HCT116 (cell line): ENCODE data around the gene SCAF8. TPM values are rescaled to one million over a fixed set of nuclear protein-coding genes. Genes with fewer than 3 reads are reported as not detected.

Experiments
- ATAC-seq: fragments of 200-7000 bp; cut with Tn5 transposase; 2 replicates; pipeline ENCODE4 v1.9.1; 2020; ENCODE audit warnings: mild to moderate bottlenecking, moderate library complexity
- BruUV-seq: library from RNA; stranded (reverse); fragments of 400-500 nt; replicated peaks from 2 replicates; lab custom pipeline; 2021; lab: Mats Ljungman, UMichigan
- CTCF ChIA-PET: fragments of 300-600 bp; sonication (Branson Sonifier 250); formaldehyde crosslinking; loops from one replicate; lab custom pipeline; 2021; ENCODE audit warnings: antibody characterized with exemption; lab: Charles Lee
- POLR2A ChIA-PET: fragments of 300-600, 350-600 bp; sonication (Branson Sonifier 250); formaldehyde crosslinking; loops from one replicate; lab custom pipeline; 2021; ENCODE audit warnings: antibody characterized with exemption; lab: Charles Lee
- RAD21 ChIA-PET, 2 experiments: fragments of 300-600 bp; sonication (Branson Sonifier 250); formaldehyde crosslinking; loops; one replicate each; lab custom pipeline; 2023; ENCODE audit warnings: low total read pairs in 2 of 2; ENCODE audit not compliant: uncharacterized antibody in 2 of 2, unreplicated experiment in 2 of 2, low non-redundant PET in 1 of 2; lab: Charles Lee
- DNase-seq: peaks from one replicate; pipeline ENCODE4 v3.0.0-alpha.2; 2010; ENCODE audit warnings: low read depth, low spot score
- H2AFZ ChIP-seq: fragments of 200-600 bp; shearing (Covaris generic), sonication (generic); 2 replicates; pipeline ENCODE4 v1.6.1; 2017; ENCODE audit warnings: low read depth, mixed run types, mixed read lengths, antibody characterized with exemption, low read length; ENCODE audit not compliant: poor library complexity, severe bottlenecking
- H3K27ac ChIP-seq: 2 replicates; pipeline ENCODE4 v1.5.1; 2012; ENCODE audit warnings: low read depth, low read length
- H3K27me3 ChIP-seq: fragments of 200-600 bp; sonication (generic); 2 replicates; pipeline ENCODE4 v1.6.1; 2016; ENCODE audit warnings: mixed run types, low read length, mixed read lengths; ENCODE audit not compliant: insufficient read depth
- H3K36me3 ChIP-seq, 2 experiments: fragments of 200-500 bp in 1 of 2; fragments of 200-600 bp in 1 of 2; sonication (Bioruptor generic) in 1 of 2; sonication (generic) in 1 of 2; 2 replicates each; pipeline versions ENCODE4 v1.5.1 to v1.6.1; 2014 to 2016; ENCODE audit warnings: low read length in 2 of 2, inconsistent platforms in 1 of 2, mixed read lengths in 1 of 2, mixed run types in 1 of 2; ENCODE audit not compliant: insufficient read depth in 2 of 2, control insufficient read depth in 1 of 2
- H3K4me1 ChIP-seq, 2 experiments: fragments of 200-600 bp in 1 of 2; sonication (generic) in 1 of 2; 2 replicates each; pipeline versions ENCODE4 v1.5.1 to v1.6.1; 2012 to 2017; ENCODE audit warnings: low read length in 2 of 2, inconsistent platforms in 1 of 2, mild to moderate bottlenecking in 1 of 2, mixed read lengths in 1 of 2, mixed run types in 1 of 2, moderate library complexity in 1 of 2; ENCODE audit not compliant: insufficient read depth in 2 of 2, control insufficient read depth in 1 of 2
- H3K4me2 ChIP-seq: fragments of 200-600 bp; sonication (generic); 2 replicates; pipeline ENCODE4 v1.6.1; 2017; ENCODE audit warnings: mixed run types, low read length, mixed read lengths
- H3K4me3 ChIP-seq, 2 experiments: fragments of 200-600 bp in 1 of 2; sonication (generic) in 1 of 2; replicated peaks in 1 of 2; 2 replicates each; pipeline ENCODE4 v1.5.1; 2011 to 2016; ENCODE audit warnings: low read length in 2 of 2, control low read depth in 1 of 2, low read depth in 1 of 2, mild to moderate bottlenecking in 1 of 2, mixed read lengths in 1 of 2, mixed run types in 1 of 2
- H3K79me2 ChIP-seq: fragments of 200-600 bp; sonication (generic); 2 replicates; pipeline ENCODE4 v1.6.1; 2017; ENCODE audit warnings: mild to moderate bottlenecking, mixed run types, low read length, moderate library complexity, mixed read lengths; ENCODE audit not compliant: insufficient read depth
- H3K9ac ChIP-seq: fragments of 200-600 bp; sonication (generic); 2 replicates; pipeline ENCODE4 v1.6.1; 2016; ENCODE audit warnings: low read length, mixed read lengths
- H3K9me2 ChIP-seq: fragments of 200-600 bp; sonication (generic), shearing (Covaris generic); 2 replicates; pipeline ENCODE4 v1.6.1; 2017; ENCODE audit warnings: mixed run types, mild to moderate bottlenecking, moderate library complexity; ENCODE audit not compliant: insufficient read depth
- H3K9me3 ChIP-seq, 2 experiments: fragments of 200-500 bp in 1 of 2; fragments of 200-600 bp in 1 of 2; sonication (Bioruptor generic) in 1 of 2; sonication (generic) in 1 of 2; 2 replicates each; pipeline ENCODE4 v1.6.1; 2014 to 2017; ENCODE audit warnings: low read length in 2 of 2, mixed read lengths in 2 of 2, inconsistent platforms in 1 of 2, low read depth in 1 of 2, mild to moderate bottlenecking in 1 of 2, mixed run types in 1 of 2, moderate library complexity in 1 of 2; ENCODE audit not compliant: control insufficient read depth in 1 of 2, insufficient read depth in 1 of 2
- H4K20me1 ChIP-seq: fragments of 200-600 bp; sonication (generic), shearing (Covaris generic); 2 replicates; pipeline ENCODE4 v1.6.1; 2017; ENCODE audit warnings: mixed run types, mild to moderate bottlenecking, moderate library complexity; ENCODE audit not compliant: insufficient read depth
- EGR1 ChIP-seq: IDR thresholded peaks from 2 replicates; pipeline ENCODE4 v1.6.1; 2012; ENCODE audit warnings: low read depth
- EZH2 ChIP-seq: fragments of 200-600 bp; sonication (generic); IDR thresholded peaks from 2 replicates; pipeline ENCODE4 v1.6.1; 2017; ENCODE audit warnings: antibody characterized with exemption, mixed run types
- EZH2phosphoT487 ChIP-seq: fragments of 200-600 bp; IDR thresholded peaks from 2 replicates; pipeline ENCODE4 v1.6.1; 2018; ENCODE audit warnings: antibody characterized with exemption, borderline replicate concordance
- SIN3A ChIP-seq: IDR thresholded peaks from 2 replicates; pipeline ENCODE4 v1.6.1; 2012; ENCODE audit warnings: low read depth
- SP1 ChIP-seq: IDR thresholded peaks from 2 replicates; pipeline ENCODE4 v1.6.1; 2012; ENCODE audit warnings: low read depth
- SRF ChIP-seq: IDR thresholded peaks from 2 replicates; pipeline ENCODE4 v1.6.1; 2012; ENCODE audit warnings: low read depth
- TCF7L2 ChIP-seq: IDR thresholded peaks from 2 replicates; pipeline ENCODE4 v1.7.0; 2011; ENCODE audit warnings: borderline replicate concordance, inconsistent platforms; ENCODE audit not compliant: insufficient read depth, insufficient read length; ENCODE audit errors: extremely low read depth
- ZNF274 ChIP-seq: fragments of 200-500 bp; sonication (Bioruptor generic); IDR thresholded peaks from 2 replicates; pipeline ENCODE4 v1.6.1; 2014; ENCODE audit warnings: mild to moderate bottlenecking, low read depth, low read length, inconsistent platforms
- intact Hi-C: fragments of 100-400 bp; cut with micrococcal nuclease; formaldehyde crosslinking; loops from 2 replicates; pipeline ENCODE4 v1.10.0; 2022
- total RNA-seq: library from RNA; stranded (reverse); gene quantifications from one replicate; pipeline ENCODE4 v1.2.1, GENCODE V29; 2021; ENCODE audit not compliant: unreplicated experiment
- TF ChIP-seq, protein P1 (sequence below): IDR thresholded peaks from 2 replicates; pipeline ENCODE4 v1.6.1; 2012
- TF ChIP-seq, protein P2 (sequence below): IDR thresholded peaks from 2 replicates; pipeline ENCODE4 v1.6.1; 2012; ENCODE audit warnings: low read depth
- TF ChIP-seq, protein P3 (sequence below): IDR thresholded peaks from 2 replicates; pipeline ENCODE4 v1.6.1; 2012
- TF ChIP-seq, protein P4 (sequence below): IDR thresholded peaks from 2 replicates; pipeline ENCODE4 v1.6.1; 2011; ENCODE audit warnings: mild to moderate bottlenecking, low read length, moderate library complexity; ENCODE audit not compliant: insufficient replicate concordance; ENCODE audit errors: extremely low read depth

SCAF8 gene
- total RNA-seq, 1 experiment from 2014 or later = 34.6 TPM

DNA sequence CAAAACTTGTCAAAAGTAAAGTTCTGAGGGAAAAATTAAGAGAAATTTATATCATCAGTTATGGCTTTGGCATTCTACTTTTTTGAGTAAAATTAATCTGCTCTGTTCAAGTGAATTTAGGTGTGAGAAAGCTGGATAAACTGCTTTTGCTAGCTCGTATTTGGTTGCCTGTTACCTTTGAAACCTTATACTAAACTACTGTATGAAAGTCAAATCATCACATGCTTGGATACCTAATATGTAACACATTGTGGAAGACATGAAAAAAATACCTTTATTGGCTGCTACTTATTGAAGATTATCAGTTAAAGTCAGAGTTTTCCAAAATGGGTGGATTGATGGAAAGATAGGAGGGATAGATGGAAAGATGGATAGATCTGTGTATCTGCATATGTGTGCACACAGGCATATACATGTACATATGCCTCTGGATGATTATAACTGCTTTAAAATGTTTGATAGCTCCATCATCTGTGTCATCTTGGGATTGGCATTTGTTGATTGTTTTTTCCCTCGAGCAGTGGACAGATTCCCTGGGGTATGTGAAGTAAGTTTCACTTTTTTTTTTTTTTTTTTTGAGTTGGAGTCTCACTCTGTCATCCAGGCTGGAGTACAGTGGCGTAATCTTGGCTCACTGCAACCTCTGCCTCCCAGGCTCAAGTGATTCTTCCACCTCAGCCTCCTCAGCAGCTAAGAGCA, 24.3 kb downstream of the SCAF8 start:
- H3K9me2 ChIP-seq = no peaks in the 10 kb centered on the region
- no peak for TF ChIP-seq SRF
- TF ChIP-seq, protein P1, sequence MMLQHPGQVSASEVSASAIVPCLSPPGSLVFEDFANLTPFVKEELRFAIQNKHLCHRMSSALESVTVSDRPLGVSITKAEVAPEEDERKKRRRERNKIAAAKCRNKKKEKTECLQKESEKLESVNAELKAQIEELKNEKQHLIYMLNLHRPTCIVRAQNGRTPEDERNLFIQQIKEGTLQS = no peak
- no peak for TF ChIP-seq ZNF274
- no peak for TF ChIP-seq SP1
- TF ChIP-seq, protein P2, sequence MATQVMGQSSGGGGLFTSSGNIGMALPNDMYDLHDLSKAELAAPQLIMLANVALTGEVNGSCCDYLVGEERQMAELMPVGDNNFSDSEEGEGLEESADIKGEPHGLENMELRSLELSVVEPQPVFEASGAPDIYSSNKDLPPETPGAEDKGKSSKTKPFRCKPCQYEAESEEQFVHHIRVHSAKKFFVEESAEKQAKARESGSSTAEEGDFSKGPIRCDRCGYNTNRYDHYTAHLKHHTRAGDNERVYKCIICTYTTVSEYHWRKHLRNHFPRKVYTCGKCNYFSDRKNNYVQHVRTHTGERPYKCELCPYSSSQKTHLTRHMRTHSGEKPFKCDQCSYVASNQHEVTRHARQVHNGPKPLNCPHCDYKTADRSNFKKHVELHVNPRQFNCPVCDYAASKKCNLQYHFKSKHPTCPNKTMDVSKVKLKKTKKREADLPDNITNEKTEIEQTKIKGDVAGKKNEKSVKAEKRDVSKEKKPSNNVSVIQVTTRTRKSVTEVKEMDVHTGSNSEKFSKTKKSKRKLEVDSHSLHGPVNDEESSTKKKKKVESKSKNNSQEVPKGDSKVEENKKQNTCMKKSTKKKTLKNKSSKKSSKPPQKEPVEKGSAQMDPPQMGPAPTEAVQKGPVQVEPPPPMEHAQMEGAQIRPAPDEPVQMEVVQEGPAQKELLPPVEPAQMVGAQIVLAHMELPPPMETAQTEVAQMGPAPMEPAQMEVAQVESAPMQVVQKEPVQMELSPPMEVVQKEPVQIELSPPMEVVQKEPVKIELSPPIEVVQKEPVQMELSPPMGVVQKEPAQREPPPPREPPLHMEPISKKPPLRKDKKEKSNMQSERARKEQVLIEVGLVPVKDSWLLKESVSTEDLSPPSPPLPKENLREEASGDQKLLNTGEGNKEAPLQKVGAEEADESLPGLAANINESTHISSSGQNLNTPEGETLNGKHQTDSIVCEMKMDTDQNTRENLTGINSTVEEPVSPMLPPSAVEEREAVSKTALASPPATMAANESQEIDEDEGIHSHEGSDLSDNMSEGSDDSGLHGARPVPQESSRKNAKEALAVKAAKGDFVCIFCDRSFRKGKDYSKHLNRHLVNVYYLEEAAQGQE = no peak
- no peak for TF ChIP-seq EGR1
- TF ChIP-seq EZH2 = no peak
- no peak for TF ChIP-seq TCF7L2
- TF ChIP-seq, protein P3, sequence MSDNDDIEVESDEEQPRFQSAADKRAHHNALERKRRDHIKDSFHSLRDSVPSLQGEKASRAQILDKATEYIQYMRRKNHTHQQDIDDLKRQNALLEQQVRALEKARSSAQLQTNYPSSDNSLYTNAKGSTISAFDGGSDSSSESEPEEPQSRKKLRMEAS = no peak
- TF ChIP-seq, protein P4, sequence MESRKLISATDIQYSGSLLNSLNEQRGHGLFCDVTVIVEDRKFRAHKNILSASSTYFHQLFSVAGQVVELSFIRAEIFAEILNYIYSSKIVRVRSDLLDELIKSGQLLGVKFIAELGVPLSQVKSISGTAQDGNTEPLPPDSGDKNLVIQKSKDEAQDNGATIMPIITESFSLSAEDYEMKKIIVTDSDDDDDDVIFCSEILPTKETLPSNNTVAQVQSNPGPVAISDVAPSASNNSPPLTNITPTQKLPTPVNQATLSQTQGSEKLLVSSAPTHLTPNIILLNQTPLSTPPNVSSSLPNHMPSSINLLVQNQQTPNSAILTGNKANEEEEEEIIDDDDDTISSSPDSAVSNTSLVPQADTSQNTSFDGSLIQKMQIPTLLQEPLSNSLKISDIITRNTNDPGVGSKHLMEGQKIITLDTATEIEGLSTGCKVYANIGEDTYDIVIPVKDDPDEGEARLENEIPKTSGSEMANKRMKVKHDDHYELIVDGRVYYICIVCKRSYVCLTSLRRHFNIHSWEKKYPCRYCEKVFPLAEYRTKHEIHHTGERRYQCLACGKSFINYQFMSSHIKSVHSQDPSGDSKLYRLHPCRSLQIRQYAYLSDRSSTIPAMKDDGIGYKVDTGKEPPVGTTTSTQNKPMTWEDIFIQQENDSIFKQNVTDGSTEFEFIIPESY = no peak
- no peak for TF ChIP-seq EZH2phosphoT487
- no peak for TF ChIP-seq SIN3A
- intact Hi-C loops = no loop called here
- no peak overlapping the region for H3K4me2 ChIP-seq
- no peak overlapping the region for H2AFZ ChIP-seq
- H3K4me3 ChIP-seq = no peak overlapping the region
- ChIA-PET CTCF (no interaction called here), POLR2A (interaction anchor here (0.9 kb wide), 1 partner anchor 24 kb away, joined by 3 read pairs; no protein-coding TSS in a partner anchor), RAD21 (no interaction called here)
- DNase-seq (no peak), ATAC-seq (no peak)
- no peaks in the 10 kb centered on the region for H3K36me3 ChIP-seq
- no peak overlapping the region for H3K27ac ChIP-seq
- no peaks in the 10 kb centered on the region for H3K4me1 ChIP-seq
- BruUV-seq = no TSS peak
- no peaks in the 10 kb centered on the region for H3K27me3 ChIP-seq
- peaks cover 100% of the 10 kb centered on the region for H3K79me2 ChIP-seq
- H3K9me3 ChIP-seq = no peaks in the 10 kb centered on the region
- H4K20me1 ChIP-seq = peaks cover 31% of the 10 kb centered on the region; the same call in 1 of the 2 replicates
- no peak overlapping the region for H3K9ac ChIP-seq
